ENCODE measurements around the gene FAM181B.

Gene FAM181B

GRCh38 chr11:82730754-82731153, 2.9 kb downstream of the FAM181B start:
- Histone ChIP-seq H3K4me3 (ENCODE audit: severe bottlenecking) (no peak overlapping the region), H3K36me3 (ENCODE audit: low read depth) (no peaks in the 10 kb centered on the region), H3K4me1 (ENCODE audit: insufficient read depth, poor library complexity, severe bottlenecking) (no peaks in the 10 kb centered on the region), H3K27ac (ENCODE audit: poor library complexity, severe bottlenecking) (no peak overlapping the region), H3K27me3 (ENCODE audit: insufficient read depth, poor library complexity, severe bottlenecking) (peaks cover 10% of the 10 kb centered on the region), H3K9me3 (ENCODE audit: severe bottlenecking) (no peaks in the 10 kb centered on the region)
- ATAC-seq (ENCODE audit: low read depth) (no peak), DNase-seq (ENCODE audit: low spot score) (no peak)
- TF ChIP-seq CTCF (IDR thresholded peaks at IDR 0.05; ENCODE audit: poor library complexity, severe bottlenecking): no peak

GRCh38 chr11:82730286-82730685, 3.4 kb downstream of the FAM181B start:
- Histone ChIP-seq H3K9me3 (ENCODE audit: severe bottlenecking) (no peaks in the 10 kb centered on the region), H3K4me1 (ENCODE audit: insufficient read depth, poor library complexity, severe bottlenecking) (no peaks in the 10 kb centered on the region), H3K27ac (ENCODE audit: poor library complexity, severe bottlenecking) (no peak overlapping the region), H3K4me3 (ENCODE audit: severe bottlenecking) (no peak overlapping the region), H3K36me3 (ENCODE audit: low read depth) (no peaks in the 10 kb centered on the region), H3K27me3 (ENCODE audit: insufficient read depth, poor library complexity, severe bottlenecking) (peaks cover 10% of the 10 kb centered on the region)
- ATAC-seq (ENCODE audit: low read depth): no peak
- TF ChIP-seq CTCF (IDR thresholded peaks at IDR 0.05; ENCODE audit: poor library complexity, severe bottlenecking): no peak
- DNase-seq (ENCODE audit: low spot score): no peak

GRCh38 chr11:82724026-82724425, 9.6 kb downstream of the FAM181B start:
- no peaks in the 10 kb centered on the region for H3K27me3 ChIP-seq (ENCODE audit: insufficient read depth, poor library complexity, severe bottlenecking)
- no peaks in the 10 kb centered on the region for H3K9me3 ChIP-seq (ENCODE audit: severe bottlenecking)
- DNase-seq (ENCODE audit: low spot score) (no peak), ATAC-seq (ENCODE audit: low read depth) (no peak)
- no peak overlapping the region for H3K27ac ChIP-seq (ENCODE audit: poor library complexity, severe bottlenecking)
- no peaks in the 10 kb centered on the region for H3K36me3 ChIP-seq (ENCODE audit: low read depth)
- TF ChIP-seq CTCF (IDR thresholded peaks at IDR 0.05; ENCODE audit: poor library complexity, severe bottlenecking): no peak
- H3K4me1 ChIP-seq (ENCODE audit: insufficient read depth, poor library complexity, severe bottlenecking): no peaks in the 10 kb centered on the region
- H3K4me3 ChIP-seq (ENCODE audit: severe bottlenecking): no peak overlapping the region

GRCh38 chr11:82722231-82722630, 11.4 kb downstream of the FAM181B start:
- no peaks in the 10 kb centered on the region for H3K4me1 ChIP-seq (ENCODE audit: insufficient read depth, poor library complexity, severe bottlenecking)
- H3K36me3 ChIP-seq (ENCODE audit: low read depth): no peaks in the 10 kb centered on the region
- H3K27me3 ChIP-seq (ENCODE audit: insufficient read depth, poor library complexity, severe bottlenecking): no peaks in the 10 kb centered on the region
- H3K9me3 ChIP-seq (ENCODE audit: severe bottlenecking): no peaks in the 10 kb centered on the region
- TF ChIP-seq CTCF (IDR thresholded peaks at IDR 0.05; ENCODE audit: poor library complexity, severe bottlenecking): no peak
- ATAC-seq (ENCODE audit: low read depth): no peak
- H3K27ac ChIP-seq (ENCODE audit: poor library complexity, severe bottlenecking): no peak overlapping the region
- DNase-seq (ENCODE audit: low spot score): no peak
- no peak overlapping the region for H3K4me3 ChIP-seq (ENCODE audit: severe bottlenecking)

GRCh38 chr11:82720267-82721065, 13.2 kb downstream of the FAM181B start:
- H3K9me3 ChIP-seq (ENCODE audit: severe bottlenecking): no peaks in the 10 kb centered on the region

More at GRCh38 chr11:82720267-82721065, 13.2 kb downstream of the FAM181B start:
- no peaks in the 10 kb centered on the region for H3K36me3 ChIP-seq (ENCODE audit: low read depth)
- H3K4me1 ChIP-seq (ENCODE audit: insufficient read depth, poor library complexity, severe bottlenecking): no peaks in the 10 kb centered on the region
- ATAC-seq (ENCODE audit: low read depth) (no peak), DNase-seq (ENCODE audit: low spot score) (no peak)
- no peak overlapping the region for H3K27ac ChIP-seq (ENCODE audit: poor library complexity, severe bottlenecking)
- TF ChIP-seq CTCF (IDR thresholded peaks at IDR 0.05; ENCODE audit: poor library complexity, severe bottlenecking): no peak
- H3K4me3 ChIP-seq (ENCODE audit: severe bottlenecking): no peak overlapping the region
- H3K27me3 ChIP-seq (ENCODE audit: insufficient read depth, poor library complexity, severe bottlenecking): no peaks in the 10 kb centered on the region

All from RWPE2 (cell line).